Measurements from ENCODE around the gene ST8SIA3. TPM values are rescaled to one million over a fixed set of nuclear protein-coding genes. Genes with fewer than 3 reads are reported as not detected.
"Not testable (repeated sequence)": the region's sequence is repeated elsewhere in the genome, so short reads cannot be mapped to it uniquely, and the experiment has no call there.

ST8SIA3 gene
- total RNA-seq, 4 donors from 2014 or later: under 0.01 to 0.14 TPM; not detected in 2

GRCh38 chr18:57376503-57376902 is 24.1 kb downstream of the ST8SIA3 start:
- no peak overlapping the region for H3K27ac ChIP-seq
- 83 to 90% methylated on average over 2 of the region's 2 CpGs for WGBS, 2 donors (ENCODE audit: low coverage in 1 of 2)
- H3K36me3 ChIP-seq: no peaks in the 10 kb centered on the region
- H3K9me3 ChIP-seq: no peaks in the 10 kb centered on the region
- no peaks in the 10 kb centered on the region for H3K27me3 ChIP-seq
- in situ Hi-C loops (cut with MboI; ENCODE audit: low pct_ligation_motif_present in 1 of 4, low pct_unique_long_range_greater_than_20kb in 1 of 4, low sequenced_read_pairs in 3 of 4) (no loop called here), intact Hi-C loops (cut with DNase I; ENCODE audit: low total_unique reads) (no loop called here)
- H3K4me3 ChIP-seq: no peak overlapping the region
- H3K4me1 ChIP-seq: no peaks in the 10 kb centered on the region
- TF ChIP-seq EP300 (IDR thresholded peaks at IDR 0.05; ENCODE audit: low read depth) (no peak), POLR2AphosphoS5 (IDR thresholded peaks at IDR 0.05) (no peak), CTCF (IDR thresholded peaks at IDR 0.05) (no peak), POLR2A (IDR thresholded peaks at IDR 0.05) (no peak)
- DNase-seq: no peak

- WGBS, 2 donors (ENCODE audit: low coverage in 1 of 2): 40% methylated on average over 2 of the region's 2 CpGs; no CpG with 5 or more reads in 1 of the 2 donors
- in situ Hi-C loops (cut with MboI; ENCODE audit: low pct_ligation_motif_present in 1 of 4, low pct_unique_long_range_greater_than_20kb in 1 of 4, low sequenced_read_pairs in 3 of 4) (no loop called here), intact Hi-C loops (cut with DNase I; ENCODE audit: low total_unique reads) (no loop called here)
- Histone ChIP-seq H3K27me3 (peaks cover 3% of the 10 kb centered on the region), H3K9me3 (no peaks in the 10 kb centered on the region), H3K4me1 (no peaks in the 10 kb centered on the region), H3K4me3 (no peak overlapping the region), H3K27ac (no peak overlapping the region), H3K36me3 (no peaks in the 10 kb centered on the region)
- no peak for DNase-seq
- TF ChIP-seq CTCF (IDR thresholded peaks at IDR 0.05) (no peak), POLR2AphosphoS5 (IDR thresholded peaks at IDR 0.05) (no peak), EP300 (IDR thresholded peaks at IDR 0.05; ENCODE audit: low read depth) (no peak), POLR2A (IDR thresholded peaks at IDR 0.05) (no peak)
These were observed 36.9 kb downstream of the ST8SIA3 start for GRCh38 chr18:57389271-57389670.

GRCh38 chr18:57390044-57390443 is 37.7 kb downstream of the ST8SIA3 start:
- Histone ChIP-seq H3K27ac (no peak overlapping the region), H3K27me3 (peaks cover 3% of the 10 kb centered on the region), H3K4me3 (no peak overlapping the region), H3K4me1 (no peaks in the 10 kb centered on the region), H3K36me3 (no peaks in the 10 kb centered on the region), H3K9me3 (no peaks in the 10 kb centered on the region)
- no peak for DNase-seq
- intact Hi-C loops (cut with DNase I; ENCODE audit: low total_unique reads) (no loop called here), in situ Hi-C loops (cut with MboI; ENCODE audit: low pct_ligation_motif_present in 1 of 4, low pct_unique_long_range_greater_than_20kb in 1 of 4, low sequenced_read_pairs in 3 of 4) (no loop called here)
- 41% methylated on average over 3 of the region's 3 CpGs; no CpG with 5 or more reads in 1 of the 2 donors for WGBS, 2 donors (ENCODE audit: low coverage in 1 of 2)
- TF ChIP-seq POLR2A (IDR thresholded peaks at IDR 0.05) (no peak), EP300 (IDR thresholded peaks at IDR 0.05; ENCODE audit: low read depth) (no peak), CTCF (IDR thresholded peaks at IDR 0.05) (no peak), POLR2AphosphoS5 (IDR thresholded peaks at IDR 0.05) (no peak)

- DNase-seq; H3K9me3 ChIP-seq; H3K4me1 ChIP-seq; intact Hi-C loops (cut with DNase I; ENCODE audit: low total_unique reads); in situ Hi-C loops (cut with MboI; ENCODE audit: low pct_ligation_motif_present in 1 of 4, low pct_unique_long_range_greater_than_20kb in 1 of 4, low sequenced_read_pairs in 3 of 4); H3K27me3 ChIP-seq; H3K27ac ChIP-seq; H3K36me3 ChIP-seq; H3K4me3 ChIP-seq: not testable (repeated sequence)
- WGBS, 2 donors (ENCODE audit: low coverage in 1 of 2): 83 to 100% methylated on average over 1 of the region's 1 CpG
These were observed 42.4 kb downstream of the ST8SIA3 start for GRCh38 chr18:57394749-57395148.

GRCh38 chr18:57396831-57397230 is 44.5 kb downstream of the ST8SIA3 start:
- 94 to 100% methylated on average over 2 to 7 of the region's 7 CpGs for WGBS, 2 donors (ENCODE audit: low coverage in 1 of 2)
- H3K27ac ChIP-seq; in situ Hi-C loops (cut with MboI; ENCODE audit: low pct_ligation_motif_present in 1 of 4, low pct_unique_long_range_greater_than_20kb in 1 of 4, low sequenced_read_pairs in 3 of 4); H3K4me1 ChIP-seq; DNase-seq; H3K27me3 ChIP-seq; H3K9me3 ChIP-seq; H3K4me3 ChIP-seq; H3K36me3 ChIP-seq; intact Hi-C loops (cut with DNase I; ENCODE audit: low total_unique reads): not testable (repeated sequence)
